Liver (tissue), 9 donors: ENCODE results near the gene KIFC3. TPM values are rescaled to one million over a fixed set of nuclear protein-coding genes. Genes with fewer than 3 reads are reported as not detected.

Source experiments
- DNase-seq: peaks from one replicate; pipeline ENCODE4 v3.0.0-alpha.2; 2017; ENCODE audit warnings: low spot score
- H3K27ac ChIP-seq, 2 donors: one replicate each; pipeline ENCODE4 v1.7.0; 2013; ENCODE audit warnings: inconsistent platforms in 2 of 2, low read length in 2 of 2, control low read depth in 1 of 2, low read depth in 1 of 2, mild to moderate bottlenecking in 1 of 2
- H3K27me3 ChIP-seq, 4 donors: one replicate each; pipeline versions ENCODE4 v1.6.1 to v1.7.0; 2013; ENCODE audit warnings: low read length in 3 of 4, inconsistent platforms in 1 of 4, mild to moderate bottlenecking in 1 of 4, moderate library complexity in 1 of 4; ENCODE audit not compliant: control insufficient read depth in 4 of 4, insufficient read depth in 4 of 4
- H3K36me3 ChIP-seq, 4 donors: one replicate each; pipeline versions ENCODE4 v1.6.1 to v1.7.0; 2013; ENCODE audit warnings: low read length in 3 of 4, mild to moderate bottlenecking in 3 of 4, low read depth in 1 of 4, moderate library complexity in 1 of 4; ENCODE audit not compliant: control insufficient read depth in 4 of 4, insufficient read depth in 3 of 4
- H3K4me1 ChIP-seq, 4 donors: one replicate each; pipeline versions ENCODE4 v1.6.1 to v1.7.0; 2013; ENCODE audit warnings: low read length in 3 of 4, mild to moderate bottlenecking in 3 of 4, moderate library complexity in 1 of 4; ENCODE audit not compliant: control insufficient read depth in 4 of 4, insufficient read depth in 4 of 4
- H3K4me3 ChIP-seq, 3 donors: one replicate each; pipeline versions ENCODE4 v1.6.1 to v1.7.0; 2013; ENCODE audit warnings: low read length in 3 of 3, control low read depth in 1 of 3, low read depth in 1 of 3, mild to moderate bottlenecking in 1 of 3
- H3K9ac ChIP-seq, 2 donors: one replicate each; pipeline ENCODE4 v1.7.0; 2013; ENCODE audit warnings: low read length in 2 of 2, mild to moderate bottlenecking in 2 of 2, moderate library complexity in 2 of 2, control low read depth in 1 of 2, low read depth in 1 of 2
- H3K9me3 ChIP-seq, 4 donors: one replicate each; pipeline versions ENCODE4 v1.6.1 to v1.7.0; 2013; ENCODE audit warnings: low read length in 3 of 4; ENCODE audit not compliant: control insufficient read depth in 4 of 4
- EGR1 ChIP-seq, 2 donors: IDR thresholded peaks; 2 replicates each; pipeline ENCODE4 v1.6.1; 2016 to 2018; ENCODE audit warnings: antibody characterized with exemption in 2 of 2, low read depth in 2 of 2
- FOXA1 ChIP-seq: IDR thresholded peaks from 2 replicates; pipeline ENCODE4 v1.6.1; 2016; ENCODE audit warnings: antibody characterized with exemption
- FOXA2 ChIP-seq: IDR thresholded peaks from 2 replicates; pipeline ENCODE4 v1.6.1; 2016; ENCODE audit warnings: antibody characterized with exemption
- GABPA ChIP-seq, 2 donors: IDR thresholded peaks in 1 of 2; conservative IDR thresholded peaks in 1 of 2; 2 replicates each; pipeline ENCODE4 v1.6.1; 2016; ENCODE audit warnings: antibody characterized with exemption in 2 of 2, mild to moderate bottlenecking in 1 of 2, moderate library complexity in 1 of 2
- HNF4A ChIP-seq, 2 donors: conservative IDR thresholded peaks; 2 replicates each; pipeline ENCODE4 v1.6.1; 2016; ENCODE audit warnings: antibody characterized with exemption in 2 of 2, mild to moderate bottlenecking in 2 of 2
- HNF4G ChIP-seq: IDR thresholded peaks from 2 replicates; pipeline ENCODE4 v1.6.1; 2016; ENCODE audit warnings: antibody characterized with exemption
- JUND ChIP-seq, 2 donors: IDR thresholded peaks; 2 replicates each; pipeline ENCODE4 v1.6.1; 2016; ENCODE audit warnings: antibody characterized with exemption in 2 of 2
- NR2F2 ChIP-seq: IDR thresholded peaks from 2 replicates; pipeline ENCODE4 v1.6.1; 2016; ENCODE audit warnings: antibody characterized with exemption
- RAD21 ChIP-seq, 2 donors: IDR thresholded peaks; 2 replicates each; pipeline ENCODE4 v1.6.1; 2016; ENCODE audit warnings: antibody characterized with exemption in 2 of 2, mild to moderate bottlenecking in 2 of 2
- REST ChIP-seq: IDR thresholded peaks from 2 replicates; pipeline ENCODE4 v1.6.1; 2016; ENCODE audit warnings: antibody characterized with exemption, mild to moderate bottlenecking
- RXRA ChIP-seq, 2 donors: IDR thresholded peaks; 2 replicates each; pipeline ENCODE4 v1.6.1; 2017 to 2018; ENCODE audit warnings: antibody characterized with exemption in 2 of 2, mild to moderate bottlenecking in 1 of 2
- SP1 ChIP-seq: IDR thresholded peaks from 2 replicates; pipeline ENCODE4 v1.6.1; 2018; ENCODE audit warnings: antibody characterized with exemption, mild to moderate bottlenecking
- TAF1 ChIP-seq: conservative IDR thresholded peaks from 2 replicates; pipeline ENCODE4 v1.6.1; 2016; ENCODE audit warnings: antibody characterized with exemption, mild to moderate bottlenecking
- YY1 ChIP-seq: IDR thresholded peaks from 2 replicates; pipeline ENCODE4 v1.6.1; 2016; ENCODE audit warnings: antibody characterized with exemption, mild to moderate bottlenecking
- WGBS: extraction: QIAGEN DNeasy Blood & Tissue Kit; methylation state at CpG from one replicate; pipeline ENCODE4 v1.1.7; 2013; 5-methylcytosine and 5-hydroxymethylcytosine counted together
- polyA plus RNA-seq, 2 donors: library from polyadenylated mRNA; stranded (reverse) in 1 of 2; unstranded in 1 of 2; fragments of 200-250 nt in 1 of 2; fragments of >200 nt in 1 of 2; fragmentation: Nextera tagmentation in 1 of 2; extraction: Ambion mirVana in 1 of 2; gene quantifications; one replicate each; pipeline versions ENCODE4 v1.2.1 to v1.2.3, GENCODE V29; 2013 to 2015
- total RNA-seq, 2 donors: library from RNA; depleted of rRNA; stranded (reverse); fragments of >200 nt; gene quantifications; one replicate each; pipeline ENCODE4 v1.2.3, GENCODE V29; 2014
- TF ChIP-seq, protein P1 (sequence below): IDR thresholded peaks from 2 replicates; pipeline ENCODE4 v1.6.1; 2016; ENCODE audit warnings: antibody characterized with exemption
- TF ChIP-seq, protein P2 (sequence below): IDR thresholded peaks from 2 replicates; pipeline ENCODE4 v1.6.1; 2016; ENCODE audit warnings: antibody characterized with exemption
- TF ChIP-seq, protein P3 (sequence below): fragments of 150-350 bp; IDR thresholded peaks from 2 replicates; pipeline ENCODE4 v1.5.1; 2017; ENCODE audit warnings: improper control_type of control experiment, low read depth, low read length; ENCODE audit not compliant: missing input control
- TF ChIP-seq, protein P4 (sequence below): IDR thresholded peaks from 2 replicates; pipeline ENCODE4 v1.6.1; 2016; ENCODE audit warnings: antibody characterized with exemption
- donor health status: healthy.
- donor health status: healthy.
- donor health status: healthy.
- donor health status: healthy.
- donor health status: healthy.

The KIFC3 gene
- total and polyA plus RNA-seq, 4 donors = 16.5 to 103 (median 27.4) TPM

GRCh38 chr16:57825298-57826044 is 23.2 kb upstream of the KIFC3 start:
- Histone ChIP-seq H3K27ac (peak overlapping the region in 1 of 2 donors; percentile 29), H3K9me3 (no peaks in the 10 kb centered on the region), H3K4me1 (peaks cover 21 to 69% (median 56%) of the 10 kb centered on the region in 4 donors), H3K27me3 (no peaks in the 10 kb centered on the region), H3K36me3 (no peaks in the 10 kb centered on the region), H3K9ac (no peak overlapping the region), H3K4me3 (no peak overlapping the region)
- 83% methylated on average over 6 of the region's 6 CpGs for WGBS
- DNase-seq = no peak
- TF ChIP-seq SP1 (no peak), TAF1 (no peak), RAD21 (IDR thresholded peaks at IDR 0.05) (no peak), REST (no peak), JUND (IDR thresholded peaks at IDR 0.05) (no peak), RXRA (IDR thresholded peaks at IDR 0.05) (no peak), NR2F2 (no peak), FOXA1 (no peak), YY1 (no peak), HNF4A (conservative IDR thresholded peaks at IDR 0.05) (no peak), GABPA (IDR thresholded peaks at IDR 0.05 in 1 of 2, conservative IDR thresholded peaks at IDR 0.05 in 1 of 2) (no peak), EGR1 (IDR thresholded peaks at IDR 0.05; ENCODE audit: low read depth in 2 of 2) (no peak), HNF4G (no peak), FOXA2 (no peak)
- TF ChIP-seq, protein P1, sequence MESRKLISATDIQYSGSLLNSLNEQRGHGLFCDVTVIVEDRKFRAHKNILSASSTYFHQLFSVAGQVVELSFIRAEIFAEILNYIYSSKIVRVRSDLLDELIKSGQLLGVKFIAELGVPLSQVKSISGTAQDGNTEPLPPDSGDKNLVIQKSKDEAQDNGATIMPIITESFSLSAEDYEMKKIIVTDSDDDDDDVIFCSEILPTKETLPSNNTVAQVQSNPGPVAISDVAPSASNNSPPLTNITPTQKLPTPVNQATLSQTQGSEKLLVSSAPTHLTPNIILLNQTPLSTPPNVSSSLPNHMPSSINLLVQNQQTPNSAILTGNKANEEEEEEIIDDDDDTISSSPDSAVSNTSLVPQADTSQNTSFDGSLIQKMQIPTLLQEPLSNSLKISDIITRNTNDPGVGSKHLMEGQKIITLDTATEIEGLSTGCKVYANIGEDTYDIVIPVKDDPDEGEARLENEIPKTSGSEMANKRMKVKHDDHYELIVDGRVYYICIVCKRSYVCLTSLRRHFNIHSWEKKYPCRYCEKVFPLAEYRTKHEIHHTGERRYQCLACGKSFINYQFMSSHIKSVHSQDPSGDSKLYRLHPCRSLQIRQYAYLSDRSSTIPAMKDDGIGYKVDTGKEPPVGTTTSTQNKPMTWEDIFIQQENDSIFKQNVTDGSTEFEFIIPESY = no peak
- TF ChIP-seq, protein P2, sequence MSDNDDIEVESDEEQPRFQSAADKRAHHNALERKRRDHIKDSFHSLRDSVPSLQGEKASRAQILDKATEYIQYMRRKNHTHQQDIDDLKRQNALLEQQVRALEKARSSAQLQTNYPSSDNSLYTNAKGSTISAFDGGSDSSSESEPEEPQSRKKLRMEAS = no peak
- TF ChIP-seq, protein P3, sequence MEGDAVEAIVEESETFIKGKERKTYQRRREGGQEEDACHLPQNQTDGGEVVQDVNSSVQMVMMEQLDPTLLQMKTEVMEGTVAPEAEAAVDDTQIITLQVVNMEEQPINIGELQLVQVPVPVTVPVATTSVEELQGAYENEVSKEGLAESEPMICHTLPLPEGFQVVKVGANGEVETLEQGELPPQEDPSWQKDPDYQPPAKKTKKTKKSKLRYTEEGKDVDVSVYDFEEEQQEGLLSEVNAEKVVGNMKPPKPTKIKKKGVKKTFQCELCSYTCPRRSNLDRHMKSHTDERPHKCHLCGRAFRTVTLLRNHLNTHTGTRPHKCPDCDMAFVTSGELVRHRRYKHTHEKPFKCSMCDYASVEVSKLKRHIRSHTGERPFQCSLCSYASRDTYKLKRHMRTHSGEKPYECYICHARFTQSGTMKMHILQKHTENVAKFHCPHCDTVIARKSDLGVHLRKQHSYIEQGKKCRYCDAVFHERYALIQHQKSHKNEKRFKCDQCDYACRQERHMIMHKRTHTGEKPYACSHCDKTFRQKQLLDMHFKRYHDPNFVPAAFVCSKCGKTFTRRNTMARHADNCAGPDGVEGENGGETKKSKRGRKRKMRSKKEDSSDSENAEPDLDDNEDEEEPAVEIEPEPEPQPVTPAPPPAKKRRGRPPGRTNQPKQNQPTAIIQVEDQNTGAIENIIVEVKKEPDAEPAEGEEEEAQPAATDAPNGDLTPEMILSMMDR = no peak
- TF ChIP-seq, protein P4, sequence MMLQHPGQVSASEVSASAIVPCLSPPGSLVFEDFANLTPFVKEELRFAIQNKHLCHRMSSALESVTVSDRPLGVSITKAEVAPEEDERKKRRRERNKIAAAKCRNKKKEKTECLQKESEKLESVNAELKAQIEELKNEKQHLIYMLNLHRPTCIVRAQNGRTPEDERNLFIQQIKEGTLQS = no peak
